ENCODE measurements around the gene DAPK1.

DNA sequence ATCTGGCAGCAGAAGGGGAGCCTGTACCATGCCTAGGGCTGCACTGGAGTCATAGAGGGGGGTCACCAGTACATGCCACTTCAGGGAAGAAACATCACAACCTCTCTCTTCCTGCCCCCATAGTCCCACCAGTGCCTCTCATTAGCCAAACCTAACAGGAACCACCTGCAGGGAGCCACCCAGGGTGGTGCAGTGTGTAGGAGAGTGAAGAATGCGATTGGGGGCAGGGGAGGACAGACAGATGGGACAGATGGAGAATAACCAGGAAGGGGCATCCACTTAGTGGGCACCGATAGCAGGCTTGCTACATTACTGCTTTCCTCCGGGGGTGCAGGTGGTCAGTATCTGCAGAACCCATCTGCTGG, 19.2 kb downstream of the DAPK1 start:
- TF ChIP-seq, protein P1, sequence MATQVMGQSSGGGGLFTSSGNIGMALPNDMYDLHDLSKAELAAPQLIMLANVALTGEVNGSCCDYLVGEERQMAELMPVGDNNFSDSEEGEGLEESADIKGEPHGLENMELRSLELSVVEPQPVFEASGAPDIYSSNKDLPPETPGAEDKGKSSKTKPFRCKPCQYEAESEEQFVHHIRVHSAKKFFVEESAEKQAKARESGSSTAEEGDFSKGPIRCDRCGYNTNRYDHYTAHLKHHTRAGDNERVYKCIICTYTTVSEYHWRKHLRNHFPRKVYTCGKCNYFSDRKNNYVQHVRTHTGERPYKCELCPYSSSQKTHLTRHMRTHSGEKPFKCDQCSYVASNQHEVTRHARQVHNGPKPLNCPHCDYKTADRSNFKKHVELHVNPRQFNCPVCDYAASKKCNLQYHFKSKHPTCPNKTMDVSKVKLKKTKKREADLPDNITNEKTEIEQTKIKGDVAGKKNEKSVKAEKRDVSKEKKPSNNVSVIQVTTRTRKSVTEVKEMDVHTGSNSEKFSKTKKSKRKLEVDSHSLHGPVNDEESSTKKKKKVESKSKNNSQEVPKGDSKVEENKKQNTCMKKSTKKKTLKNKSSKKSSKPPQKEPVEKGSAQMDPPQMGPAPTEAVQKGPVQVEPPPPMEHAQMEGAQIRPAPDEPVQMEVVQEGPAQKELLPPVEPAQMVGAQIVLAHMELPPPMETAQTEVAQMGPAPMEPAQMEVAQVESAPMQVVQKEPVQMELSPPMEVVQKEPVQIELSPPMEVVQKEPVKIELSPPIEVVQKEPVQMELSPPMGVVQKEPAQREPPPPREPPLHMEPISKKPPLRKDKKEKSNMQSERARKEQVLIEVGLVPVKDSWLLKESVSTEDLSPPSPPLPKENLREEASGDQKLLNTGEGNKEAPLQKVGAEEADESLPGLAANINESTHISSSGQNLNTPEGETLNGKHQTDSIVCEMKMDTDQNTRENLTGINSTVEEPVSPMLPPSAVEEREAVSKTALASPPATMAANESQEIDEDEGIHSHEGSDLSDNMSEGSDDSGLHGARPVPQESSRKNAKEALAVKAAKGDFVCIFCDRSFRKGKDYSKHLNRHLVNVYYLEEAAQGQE (IDR thresholded peaks at IDR 0.05; ENCODE audit: borderline replicate concordance) = no peak
- TF ChIP-seq, protein P2, sequence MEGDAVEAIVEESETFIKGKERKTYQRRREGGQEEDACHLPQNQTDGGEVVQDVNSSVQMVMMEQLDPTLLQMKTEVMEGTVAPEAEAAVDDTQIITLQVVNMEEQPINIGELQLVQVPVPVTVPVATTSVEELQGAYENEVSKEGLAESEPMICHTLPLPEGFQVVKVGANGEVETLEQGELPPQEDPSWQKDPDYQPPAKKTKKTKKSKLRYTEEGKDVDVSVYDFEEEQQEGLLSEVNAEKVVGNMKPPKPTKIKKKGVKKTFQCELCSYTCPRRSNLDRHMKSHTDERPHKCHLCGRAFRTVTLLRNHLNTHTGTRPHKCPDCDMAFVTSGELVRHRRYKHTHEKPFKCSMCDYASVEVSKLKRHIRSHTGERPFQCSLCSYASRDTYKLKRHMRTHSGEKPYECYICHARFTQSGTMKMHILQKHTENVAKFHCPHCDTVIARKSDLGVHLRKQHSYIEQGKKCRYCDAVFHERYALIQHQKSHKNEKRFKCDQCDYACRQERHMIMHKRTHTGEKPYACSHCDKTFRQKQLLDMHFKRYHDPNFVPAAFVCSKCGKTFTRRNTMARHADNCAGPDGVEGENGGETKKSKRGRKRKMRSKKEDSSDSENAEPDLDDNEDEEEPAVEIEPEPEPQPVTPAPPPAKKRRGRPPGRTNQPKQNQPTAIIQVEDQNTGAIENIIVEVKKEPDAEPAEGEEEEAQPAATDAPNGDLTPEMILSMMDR (IDR thresholded peaks at IDR 0.05; ENCODE audit: poor library complexity, severe bottlenecking) = no peak
- TF ChIP-seq EP300 (conservative IDR thresholded peaks at IDR 0.05; ENCODE audit: poor library complexity, severe bottlenecking) = no peak
